Measurements from ENCODE around the gene SLC25A26.
"Not testable (repeated sequence)": the region's sequence is repeated elsewhere in the genome, so short reads cannot be mapped to it uniquely, and the experiment has no call there.

DNA sequence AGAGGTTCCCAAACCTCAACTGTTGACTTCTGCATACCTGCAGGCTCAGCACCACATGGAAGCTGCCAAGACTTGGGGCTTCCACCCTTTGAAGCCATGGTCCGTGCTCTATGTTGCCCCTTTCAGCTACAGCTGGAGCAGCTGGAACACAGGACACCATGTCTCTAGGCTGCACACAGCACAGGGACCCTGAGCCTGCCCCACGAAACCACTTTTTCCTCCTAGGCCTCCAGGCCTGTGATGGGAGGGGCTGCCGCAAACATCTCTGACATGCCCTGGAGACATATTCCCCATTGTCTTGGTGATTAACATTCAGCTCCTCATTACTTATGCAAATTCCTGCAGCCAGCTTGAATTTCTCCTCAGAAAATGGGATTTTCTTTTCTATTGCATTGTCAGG, 201.1 kb downstream of the SLC25A26 start:
- TF ChIP-seq CTCF, POLR2A (IDR thresholded peaks at IDR 0.05): not testable (repeated sequence)
